COLO829 (cell line): ENCODE results near the gene F11R.
"Not testable (repeated sequence)": the region's sequence is repeated elsewhere in the genome, so short reads cannot be mapped to it uniquely, and the experiment has no call there.

Experiments
- DNase-seq: peaks from one replicate; pipeline ENCODE4 v3.0.0; 2012; ENCODE audit warnings: low spot score

Gene F11R

DNA sequence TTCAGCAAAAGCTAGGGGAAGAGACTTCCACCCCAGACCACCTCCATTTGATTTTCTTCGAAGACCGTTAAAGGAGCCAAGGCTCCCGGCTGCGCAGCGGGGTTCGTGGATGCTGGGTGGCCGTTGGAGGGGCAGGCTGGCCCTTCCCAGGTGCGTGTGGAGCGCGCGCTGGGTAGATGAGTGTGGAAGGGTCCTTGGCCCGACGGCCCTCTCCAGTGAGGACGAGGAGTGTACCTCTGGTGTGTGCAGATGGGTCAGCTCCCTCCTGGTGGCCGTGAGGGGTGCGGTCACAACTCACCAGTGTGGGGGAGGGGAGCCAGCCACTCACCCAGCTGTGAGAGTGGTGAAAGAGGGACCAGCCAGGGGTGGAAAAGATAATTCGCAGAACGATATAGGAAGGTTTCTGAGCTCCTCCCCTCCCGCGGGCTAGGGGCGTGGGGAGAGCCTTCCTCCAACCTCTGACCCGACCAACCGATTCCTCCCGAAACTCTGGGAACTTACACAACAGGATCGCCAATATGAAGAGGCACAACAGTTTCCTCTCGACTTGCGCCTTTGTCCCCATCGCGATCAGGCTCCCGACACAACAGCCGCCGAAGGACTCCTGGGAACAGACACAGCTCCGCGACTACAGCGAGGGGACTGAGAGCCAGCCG lies at the start of gene F11R:
Gene F11R (minus strand): TSS at position 644 of the 656 bp plus-strand sequence. CDS start 79 bp downstream, at position 565.
- DNase-seq: no peak

DNA sequence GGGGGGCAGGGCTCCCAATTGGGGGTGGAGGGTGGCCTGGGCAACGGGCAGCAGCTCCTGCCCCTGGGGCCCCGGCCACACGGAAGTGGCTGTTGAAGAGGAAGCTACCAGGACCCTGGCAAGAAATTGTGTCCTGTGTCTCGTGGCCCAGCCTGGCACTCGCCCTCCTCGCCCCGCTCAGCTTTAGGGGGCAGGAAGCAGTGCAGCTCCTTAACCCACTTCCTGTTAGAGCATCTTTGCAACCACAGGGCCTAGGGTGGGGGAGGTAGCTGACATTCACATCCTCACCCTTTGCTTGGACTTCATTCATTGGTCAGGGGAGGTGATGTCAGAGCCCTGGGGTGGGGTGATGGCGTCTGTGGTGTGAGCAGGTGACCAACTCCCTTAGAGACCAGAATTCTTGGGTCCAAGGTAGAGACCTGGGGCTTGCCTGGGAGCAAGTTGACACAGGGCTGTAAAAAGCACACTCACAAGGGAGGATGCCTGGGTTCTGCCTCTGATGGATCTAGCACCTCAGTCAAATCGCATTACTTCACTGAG lies 48.8 kb upstream of the F11R start, which contains the start of gene ARHGAP30:
Gene ARHGAP30 (minus strand): TSS at position 161 of the 540 bp plus-strand sequence. CDS start 267 bp downstream, outside the sequence.
- DNase-seq: no peak

DNA sequence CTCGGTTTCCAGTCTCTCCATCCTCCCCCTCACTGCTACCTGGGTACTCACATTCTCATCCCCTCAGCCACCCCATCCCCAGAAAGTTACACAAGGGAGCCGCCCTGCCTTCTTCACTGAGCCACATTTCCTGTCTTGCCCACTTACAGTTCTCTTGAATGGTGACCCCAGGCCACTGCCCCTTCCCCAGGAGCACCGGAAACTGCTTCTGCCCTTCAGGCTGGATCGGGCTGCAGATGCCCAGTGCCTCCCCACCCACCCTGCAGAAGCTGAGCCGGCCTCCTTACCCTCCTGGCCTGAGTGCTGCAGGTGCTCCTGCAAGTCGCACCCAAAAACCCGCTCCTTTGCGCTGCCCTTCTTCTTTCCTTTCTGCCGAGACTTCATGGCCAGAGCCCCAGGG lies 48.3 kb upstream of the F11R start:
- DNase-seq: no peak

GRCh38 chr1:161068306-161069234 lies 47.6 kb upstream of the F11R start:
- no peak for DNase-seq

GRCh38 chr1:161066694-161067093 lies 45.7 kb upstream of the F11R start:
- no peak for DNase-seq

- DNase-seq: not testable (repeated sequence)
These were observed 44.7 kb upstream of the F11R start for GRCh38 chr1:161065681-161066080.

GRCh38 chr1:161063936-161064335 lies 43.0 kb upstream of the F11R start:
- not testable (repeated sequence) for DNase-seq

- no peak for DNase-seq
These were observed 40.5 kb upstream of the F11R start for GRCh38 chr1:161061419-161061818.

- no peak for DNase-seq
These were observed 38.3 kb upstream of the F11R start for GRCh38 chr1:161059293-161059692.

- no peak for DNase-seq
These were observed 33.9 kb upstream of the F11R start for GRCh38 chr1:161054805-161055204.

DNA sequence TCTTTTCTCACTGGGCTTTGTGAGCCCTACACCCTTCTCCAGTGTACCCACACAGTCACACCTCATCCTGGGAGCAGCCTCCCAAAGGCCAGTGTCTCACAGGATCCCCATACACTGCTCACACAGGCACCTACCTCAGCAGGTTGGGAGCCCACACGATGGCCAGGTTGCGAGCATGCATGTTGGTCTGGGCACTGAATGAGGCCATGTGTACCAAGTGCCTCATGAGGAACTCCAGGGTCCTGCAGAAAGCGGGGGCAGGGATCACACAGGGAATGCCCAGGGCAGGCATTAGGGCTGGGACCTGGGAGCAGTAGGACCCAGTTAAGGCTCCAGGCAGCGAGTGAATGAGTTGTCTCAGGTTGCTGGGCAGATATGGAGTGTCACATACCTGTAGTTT lies 33.3 kb upstream of the F11R start:
- no peak for DNase-seq

GRCh38 chr1:161052899-161053298 lies 31.9 kb upstream of the F11R start:
- DNase-seq: no peak

- no peak for DNase-seq
These were observed 30.3 kb upstream of the F11R start for GRCh38 chr1:161051219-161051618.

DNA sequence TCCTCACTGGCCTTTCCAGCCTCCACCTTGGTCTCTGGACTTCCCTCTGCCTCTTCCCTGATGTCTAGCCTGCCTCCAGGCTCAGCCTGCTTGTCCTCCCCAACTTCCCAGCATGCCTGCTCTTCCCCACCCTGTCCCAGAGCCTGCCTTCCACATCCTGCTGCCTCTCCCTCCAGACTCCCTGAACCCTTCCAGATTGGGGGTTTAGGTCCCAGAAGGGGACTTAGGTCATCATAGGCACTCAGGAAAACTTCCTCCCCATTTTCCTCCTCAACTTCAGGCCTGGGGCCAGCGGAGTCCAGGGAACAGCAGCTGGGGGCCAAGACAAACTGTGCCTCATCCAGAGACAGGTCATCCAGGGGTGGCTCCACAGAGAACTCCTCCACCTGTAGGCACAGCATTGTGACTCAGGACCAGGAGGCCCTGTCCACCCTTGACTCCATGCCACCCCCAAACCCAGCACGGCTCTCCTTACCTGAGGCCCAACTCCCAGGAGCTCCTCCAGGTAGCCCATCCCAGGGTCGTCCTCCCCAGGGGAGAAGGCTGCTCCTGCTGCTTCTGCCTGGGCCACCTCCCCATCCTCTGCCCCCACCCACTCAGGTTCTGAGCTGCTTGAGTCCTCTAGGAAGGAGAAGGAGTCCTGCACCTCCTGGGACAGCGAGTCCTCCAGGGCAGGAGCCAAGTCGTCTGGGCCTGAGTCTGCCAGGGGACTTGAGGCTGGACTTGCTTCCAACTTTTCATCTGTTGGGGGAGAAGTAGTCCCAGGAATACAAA lies 28.2 kb upstream of the F11R start:
- DNase-seq: no peak

GRCh38 chr1:161047436-161048420 lies 26.8 kb upstream of the F11R start:
- DNase-seq: no peak

DNA sequence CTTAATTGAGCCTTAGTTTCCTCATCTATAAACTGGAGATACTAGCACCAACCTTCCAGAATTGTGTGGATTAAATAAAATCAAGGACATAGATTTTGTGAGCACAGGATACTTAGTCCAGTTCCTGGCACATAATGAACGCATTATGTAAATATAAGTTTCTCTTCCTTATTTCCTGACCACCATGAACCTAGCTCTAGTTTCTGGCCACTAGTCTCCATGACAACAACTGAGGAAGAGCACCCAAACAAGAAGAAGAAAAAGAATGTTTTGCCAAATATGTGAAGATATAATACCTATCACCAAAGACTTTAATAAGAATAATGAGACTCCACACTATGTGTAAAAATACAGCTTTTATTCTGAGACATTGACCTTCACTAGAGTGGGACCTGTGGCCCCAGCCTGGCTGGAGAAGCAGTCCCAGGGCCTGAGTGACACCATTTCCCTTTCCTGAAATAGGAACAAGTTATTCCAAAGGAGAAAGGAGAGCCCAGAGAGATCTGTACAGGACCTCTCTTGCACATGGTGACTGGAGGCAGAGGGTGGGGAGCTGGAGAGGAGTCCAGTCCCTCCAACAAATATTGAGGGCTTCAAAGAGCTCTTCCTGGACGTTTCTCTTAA lies 25.8 kb upstream of the F11R start:
- DNase-seq: no peak

- peak; percentile 99 for DNase-seq
These were observed 25.0 kb upstream of the F11R start, which contains the start of gene USF1 for GRCh38 chr1:161045736-161046604. Gene USF1, minus strand, starts transcription at chr1:161045977. Its CDS starts 2,702 bp downstream, at chr1:161043275.

- peak; percentile 69 for DNase-seq
These were observed 24.2 kb upstream of the F11R start for GRCh38 chr1:161044908-161045735.
